Measurements from ENCODE around the gene PRDM16.

Gene PRDM16

DNA sequence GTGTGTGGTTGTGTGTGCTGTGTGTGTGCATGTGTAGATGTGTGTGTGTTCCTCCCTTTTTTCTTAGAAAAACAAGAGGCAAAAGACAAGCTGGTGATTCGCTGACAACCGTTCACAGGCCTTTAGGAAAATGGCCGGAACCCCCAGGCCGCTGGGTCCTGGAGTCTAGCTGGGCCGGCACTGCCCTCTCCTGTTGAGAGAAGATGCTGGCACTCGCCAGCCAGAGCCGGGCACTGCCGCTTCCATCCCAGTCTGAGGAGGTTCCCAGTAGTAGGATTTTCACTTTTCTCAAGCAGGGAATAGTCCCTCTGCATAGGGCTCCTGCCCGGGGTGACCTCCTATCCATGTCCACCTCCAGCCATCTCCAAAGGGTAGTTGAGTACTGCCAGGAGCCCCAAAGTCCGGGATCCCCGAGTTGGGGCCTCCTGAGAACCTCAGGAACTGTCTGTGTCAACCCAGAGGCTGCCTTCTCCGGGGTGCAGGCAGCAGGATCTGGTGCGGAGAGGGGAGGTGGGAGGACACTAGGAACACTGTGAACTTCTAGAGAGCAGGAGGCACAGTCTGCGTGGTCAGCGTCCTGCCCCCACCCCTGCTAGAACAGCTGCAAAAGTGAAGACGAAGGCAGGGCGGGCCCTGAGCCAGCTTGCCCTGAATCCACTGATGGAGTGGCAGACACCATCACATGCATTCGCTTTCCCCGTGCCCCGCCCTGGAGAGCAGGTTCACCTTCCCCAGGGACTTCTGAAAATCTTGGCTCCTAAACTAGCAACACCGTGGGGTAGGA, 341.3 kb downstream of the PRDM16 start:
- DNase-seq (ENCODE audit: low read depth, low spot score): peak; percentile 56

DNA sequence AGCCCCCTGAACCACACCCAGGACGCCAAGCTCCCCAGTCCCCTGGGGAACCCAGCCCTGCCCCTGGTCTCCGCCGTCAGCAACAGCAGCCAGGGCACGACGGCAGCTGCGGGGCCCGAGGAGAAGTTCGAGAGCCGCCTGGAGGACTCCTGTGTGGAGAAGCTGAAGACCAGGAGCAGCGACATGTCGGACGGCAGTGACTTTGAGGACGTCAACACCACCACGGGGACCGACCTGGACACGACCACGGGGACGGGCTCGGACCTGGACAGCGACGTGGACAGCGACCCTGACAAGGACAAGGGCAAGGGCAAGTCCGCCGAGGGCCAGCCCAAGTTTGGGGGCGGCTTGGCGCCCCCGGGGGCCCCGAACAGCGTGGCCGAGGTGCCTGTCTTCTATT, 342.8 kb downstream of the PRDM16 start:
- no peak for DNase-seq (ENCODE audit: low read depth, low spot score)

DNA sequence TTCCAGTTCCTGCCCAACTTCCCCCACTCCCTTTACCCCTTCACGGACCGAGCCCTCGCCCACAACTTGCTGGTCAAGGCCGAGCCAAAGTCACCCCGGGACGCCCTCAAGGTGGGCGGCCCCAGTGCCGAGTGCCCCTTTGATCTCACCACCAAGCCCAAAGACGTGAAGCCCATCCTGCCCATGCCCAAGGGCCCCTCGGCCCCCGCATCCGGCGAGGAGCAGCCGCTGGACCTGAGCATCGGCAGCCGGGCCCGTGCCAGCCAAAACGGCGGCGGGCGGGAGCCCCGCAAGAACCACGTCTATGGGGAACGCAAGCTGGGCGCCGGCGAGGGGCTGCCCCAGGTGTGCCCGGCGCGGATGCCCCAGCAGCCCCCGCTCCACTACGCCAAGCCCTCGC, 343.4 kb downstream of the PRDM16 start:
- DNase-seq (ENCODE audit: low read depth, low spot score): no peak

DNA sequence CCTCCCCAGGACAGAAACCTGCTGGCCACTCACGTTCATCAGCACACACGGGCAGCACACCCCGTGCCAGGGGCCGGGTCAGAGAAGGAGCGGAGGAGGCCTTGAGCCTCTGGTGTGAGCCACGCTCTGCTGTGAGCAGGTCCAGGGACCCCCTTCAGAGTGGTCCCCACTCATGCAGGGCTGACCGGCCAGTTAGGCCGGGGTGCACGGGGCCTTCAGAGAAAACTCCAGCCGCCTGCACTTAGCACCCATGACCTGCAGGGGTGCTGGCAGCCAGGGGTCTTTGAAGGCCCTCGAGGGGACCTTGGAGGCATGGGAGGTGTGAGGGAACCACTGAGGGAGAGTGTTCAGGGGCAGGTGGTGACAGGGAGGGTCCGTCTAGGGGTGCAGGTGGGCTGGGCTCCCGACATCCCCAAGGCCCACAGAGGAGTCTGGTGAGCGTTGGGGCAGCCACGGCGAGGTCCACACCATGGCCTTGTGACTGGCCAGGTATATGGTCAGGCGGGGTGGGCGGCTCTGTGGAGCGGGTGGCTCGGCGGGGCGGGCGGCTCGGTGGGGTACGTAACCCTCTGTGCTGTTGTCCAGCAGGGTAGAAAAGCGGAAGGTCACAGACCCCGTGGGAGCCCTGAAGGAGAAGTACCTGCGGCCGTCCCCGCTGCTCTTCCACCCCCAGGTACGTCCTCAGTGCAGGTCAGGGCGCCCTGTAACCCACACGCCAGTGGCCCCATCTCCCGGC, 345.1 kb downstream of the PRDM16 start:
- no peak for DNase-seq (ENCODE audit: low read depth, low spot score)

DNA sequence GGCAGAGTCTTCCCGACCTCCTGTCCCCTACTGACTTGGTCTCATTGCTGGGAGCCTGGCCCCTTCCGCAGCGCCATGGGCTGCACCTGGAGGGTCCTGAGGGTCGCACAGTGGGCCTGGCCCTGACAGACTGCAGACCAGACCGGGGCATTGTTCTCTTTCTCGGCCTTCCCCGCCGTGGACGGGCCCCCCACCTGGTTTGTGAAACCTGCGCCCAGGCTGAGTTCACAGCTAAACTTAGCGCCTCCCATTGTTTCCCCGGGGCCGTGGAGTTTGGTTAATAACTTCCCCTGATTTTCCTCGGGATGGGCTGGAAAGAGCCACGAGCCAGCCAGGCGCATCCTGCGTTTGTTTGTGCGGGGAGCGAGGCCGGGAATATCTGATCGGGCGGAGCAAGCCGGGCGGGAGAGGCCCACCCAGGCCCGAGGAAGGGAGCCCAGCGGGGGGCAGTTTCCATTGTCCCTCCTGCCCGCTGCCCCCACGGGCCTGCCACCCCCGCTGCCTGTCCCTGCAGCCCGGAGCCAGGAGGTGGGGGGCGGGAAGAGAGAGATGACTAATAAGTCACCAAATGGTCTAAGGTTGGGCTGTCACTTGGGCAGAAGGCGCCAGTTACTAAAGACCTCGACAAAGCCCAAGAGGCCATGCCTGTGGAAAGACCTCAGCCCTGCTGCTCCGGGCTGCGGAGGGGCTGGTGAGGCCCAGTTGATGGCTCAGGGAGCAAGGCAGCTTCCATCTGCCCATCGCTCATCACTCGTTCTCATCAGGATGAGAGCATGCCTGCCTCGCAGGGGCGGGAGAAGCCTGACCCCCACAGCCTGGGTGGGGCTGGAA, 346.5 kb downstream of the PRDM16 start:
- no peak for DNase-seq (ENCODE audit: low read depth, low spot score)

DNA sequence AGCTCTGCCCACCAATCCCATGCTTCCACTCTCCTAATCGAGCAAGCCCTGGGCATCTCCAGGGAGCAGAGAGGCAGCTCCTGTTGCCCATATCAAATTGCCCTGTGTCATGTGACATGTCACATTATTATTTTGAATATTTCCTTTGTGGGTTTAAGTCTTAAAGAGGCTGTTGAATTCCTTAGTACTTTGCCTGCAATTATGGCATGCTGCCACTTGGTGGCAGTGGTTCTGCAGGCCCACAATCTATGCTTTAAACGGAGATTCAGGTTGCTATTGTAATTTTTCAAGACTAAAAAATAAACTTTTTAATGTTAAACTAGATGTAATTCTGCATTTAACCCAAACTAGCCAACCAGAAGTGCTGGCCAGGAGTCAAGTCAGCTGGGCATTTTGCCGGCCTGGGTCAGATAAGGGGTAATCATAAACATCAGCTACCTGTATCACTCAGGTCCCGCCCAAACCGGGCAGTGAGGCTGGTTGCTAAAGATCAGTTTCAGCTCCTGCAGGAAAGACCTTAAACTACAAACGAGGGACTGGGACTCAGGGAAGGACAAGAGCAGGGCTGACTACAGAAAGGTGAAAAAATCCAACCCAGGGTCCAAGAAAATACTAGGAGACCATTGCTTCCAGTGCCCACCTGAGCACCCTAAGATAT, 348.2 kb downstream of the PRDM16 start:
- DNase-seq (ENCODE audit: low read depth, low spot score): peak; percentile 47

DNA sequence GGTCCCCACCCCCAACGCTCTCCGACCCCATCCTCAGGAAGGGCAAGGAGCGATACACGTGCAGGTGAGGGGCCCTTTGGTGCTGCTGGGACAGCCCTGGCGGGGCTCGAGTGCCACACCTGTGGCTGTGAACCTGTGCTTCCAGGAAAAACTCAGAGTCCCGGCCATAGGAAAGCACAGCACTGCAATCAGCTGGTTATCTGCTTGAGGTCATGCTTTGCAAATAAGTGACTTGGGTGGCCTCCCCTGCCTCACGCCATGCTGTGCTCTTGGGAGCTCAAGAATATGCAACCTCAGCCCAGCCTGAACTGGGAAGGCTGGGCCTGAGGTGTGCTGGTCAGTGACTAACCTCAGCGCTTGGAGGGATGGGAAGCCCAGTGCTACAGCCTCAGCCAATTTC, 348.9 kb downstream of the PRDM16 start:
- no peak for DNase-seq (ENCODE audit: low read depth, low spot score)

DNA sequence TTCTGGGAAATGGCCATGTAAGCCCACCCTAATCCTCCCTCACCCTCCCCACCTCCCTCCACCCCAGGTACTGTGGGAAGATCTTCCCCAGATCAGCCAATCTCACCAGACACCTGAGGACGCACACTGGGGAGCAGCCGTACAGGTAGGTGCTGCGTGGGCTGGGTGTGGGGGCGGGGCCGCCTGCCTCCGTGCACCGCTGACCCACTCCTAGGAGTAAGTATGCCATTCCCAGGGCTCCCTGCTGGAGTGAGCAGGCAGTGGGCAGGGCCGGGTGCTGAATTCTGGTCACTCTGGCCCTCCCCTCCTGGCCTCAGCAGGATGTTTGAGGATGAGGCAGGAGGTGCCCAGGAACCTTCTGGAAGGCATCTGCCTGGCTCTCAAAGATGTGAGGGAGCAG, 349.6 kb downstream of the PRDM16 start:
- DNase-seq (ENCODE audit: low read depth, low spot score): no peak

DNA sequence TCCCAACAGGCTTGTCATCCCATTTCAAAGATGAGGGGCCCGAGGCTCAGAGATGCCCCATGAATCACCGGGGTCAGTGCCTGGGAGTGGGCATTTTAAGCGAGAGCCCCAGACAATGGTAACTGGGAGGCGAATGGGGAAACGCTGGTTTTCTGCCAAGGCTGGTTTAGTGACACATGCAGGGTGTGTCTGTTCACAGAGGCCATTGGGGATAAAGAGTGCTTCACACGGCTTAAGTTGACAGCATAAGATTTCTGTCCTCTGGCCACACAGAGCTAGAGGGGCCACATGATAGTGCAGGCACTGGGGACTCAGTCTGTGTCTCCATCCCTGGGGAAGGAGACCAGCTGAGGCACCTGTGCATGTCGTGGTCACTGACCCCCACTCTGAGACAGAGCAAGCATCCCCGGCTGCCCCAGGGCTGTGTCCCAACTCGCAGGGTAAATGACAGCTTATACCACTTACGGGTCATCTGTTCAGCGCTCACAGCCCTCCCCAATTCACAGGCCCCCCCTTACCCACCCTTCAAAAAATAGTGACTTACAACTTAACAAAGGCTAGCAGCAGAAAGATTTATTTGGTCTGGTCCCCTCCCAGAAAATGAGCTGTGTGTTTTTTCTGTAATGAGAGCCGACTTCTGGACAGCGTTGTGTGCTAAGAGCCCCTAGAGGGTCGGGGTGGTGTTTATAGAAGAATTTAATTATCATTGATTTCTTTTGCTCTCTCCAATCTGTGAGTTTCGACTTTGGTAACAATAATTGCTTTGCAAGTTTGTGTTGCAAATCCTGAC, 350.6 kb downstream of the PRDM16 start:
- no peak for DNase-seq (ENCODE audit: low read depth, low spot score)

DNA sequence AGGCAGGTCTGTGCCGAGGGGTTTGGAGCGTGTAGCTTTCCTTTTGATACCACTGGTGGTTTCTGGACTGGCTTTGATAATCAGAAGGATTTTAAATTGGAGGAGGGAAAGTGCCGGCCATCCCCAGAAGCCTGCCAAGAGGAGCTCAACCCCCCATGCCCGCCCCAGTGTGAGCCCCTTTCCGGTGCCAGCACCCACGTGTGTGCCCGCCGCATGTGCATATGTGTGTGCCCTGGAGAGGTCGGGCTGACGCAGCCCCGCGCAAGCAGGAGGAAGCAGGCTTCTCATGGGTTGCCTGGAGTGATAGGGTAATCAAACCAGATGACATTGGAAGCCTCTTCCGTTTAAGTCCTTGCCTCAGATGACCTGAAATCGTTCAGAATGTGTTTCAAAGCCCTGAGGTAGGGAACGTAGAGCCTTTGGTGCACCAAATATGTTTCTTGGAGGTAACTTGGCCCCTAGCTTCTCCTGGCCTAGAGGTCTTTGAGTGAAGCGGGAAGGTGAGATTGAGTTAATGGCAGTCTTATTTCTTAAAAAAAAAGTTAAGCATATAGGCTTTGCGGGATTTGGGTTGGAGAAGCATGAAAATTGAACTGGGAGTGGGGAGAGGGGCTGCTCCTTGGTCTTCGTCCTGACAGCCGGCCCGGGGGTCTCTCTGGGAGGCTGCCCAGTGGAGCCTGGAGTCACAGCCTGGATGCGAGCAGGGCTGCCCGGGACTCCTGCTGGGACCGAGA, 351.4 kb downstream of the PRDM16 start:
- DNase-seq (ENCODE audit: low read depth, low spot score): no peak

DNA sequence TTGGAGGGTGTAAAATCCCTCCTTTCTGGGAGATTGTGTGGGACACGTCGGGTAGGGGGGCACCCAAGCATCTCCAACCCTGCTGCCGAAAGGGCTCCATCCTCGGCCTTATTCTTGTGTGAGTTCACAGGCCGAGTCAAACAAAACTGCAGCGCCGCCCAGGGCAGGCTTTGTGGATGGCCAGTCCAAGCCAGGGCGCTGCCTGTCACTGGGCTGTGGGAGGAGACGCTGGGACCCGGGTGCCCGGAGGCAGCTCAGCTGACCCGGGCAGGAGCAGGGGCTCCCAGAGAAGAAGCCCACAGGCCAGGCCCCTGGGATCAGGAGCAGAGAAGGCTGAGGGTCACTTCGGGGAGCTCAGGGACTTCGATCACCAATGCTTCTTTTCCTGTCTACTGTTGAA, 353.6 kb downstream of the PRDM16 start:
- DNase-seq (ENCODE audit: low read depth, low spot score): no peak

DNA sequence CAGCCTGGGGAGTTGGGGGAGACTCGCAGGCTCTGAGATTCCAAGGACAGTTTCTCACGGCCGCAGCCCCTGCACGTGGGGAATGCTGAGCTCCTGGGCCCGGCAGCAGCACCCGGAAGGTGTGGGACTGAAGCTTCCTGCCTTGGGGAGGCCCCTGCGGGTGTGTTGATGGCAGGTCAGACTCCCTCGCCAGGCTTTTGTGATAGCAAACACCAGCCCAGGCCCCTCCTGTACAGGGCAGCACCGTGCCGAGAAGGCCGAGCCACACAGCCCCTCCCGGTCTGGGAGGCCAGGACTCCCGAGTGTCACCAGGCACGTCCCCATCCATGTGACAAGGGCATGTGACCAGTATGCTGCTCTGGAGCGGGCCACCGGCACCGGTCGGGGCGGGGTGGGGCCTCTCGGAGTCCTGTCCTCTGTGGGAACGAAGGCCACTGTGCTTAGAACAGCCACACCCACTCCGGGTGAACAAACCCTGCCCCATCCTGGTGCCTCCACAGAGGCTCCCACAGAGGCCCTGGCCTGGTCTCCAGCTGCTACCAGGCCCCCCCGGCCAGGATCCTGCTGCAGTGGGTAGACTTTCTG, 354.3 kb downstream of the PRDM16 start:
- no peak for DNase-seq (ENCODE audit: low read depth, low spot score)

DNA sequence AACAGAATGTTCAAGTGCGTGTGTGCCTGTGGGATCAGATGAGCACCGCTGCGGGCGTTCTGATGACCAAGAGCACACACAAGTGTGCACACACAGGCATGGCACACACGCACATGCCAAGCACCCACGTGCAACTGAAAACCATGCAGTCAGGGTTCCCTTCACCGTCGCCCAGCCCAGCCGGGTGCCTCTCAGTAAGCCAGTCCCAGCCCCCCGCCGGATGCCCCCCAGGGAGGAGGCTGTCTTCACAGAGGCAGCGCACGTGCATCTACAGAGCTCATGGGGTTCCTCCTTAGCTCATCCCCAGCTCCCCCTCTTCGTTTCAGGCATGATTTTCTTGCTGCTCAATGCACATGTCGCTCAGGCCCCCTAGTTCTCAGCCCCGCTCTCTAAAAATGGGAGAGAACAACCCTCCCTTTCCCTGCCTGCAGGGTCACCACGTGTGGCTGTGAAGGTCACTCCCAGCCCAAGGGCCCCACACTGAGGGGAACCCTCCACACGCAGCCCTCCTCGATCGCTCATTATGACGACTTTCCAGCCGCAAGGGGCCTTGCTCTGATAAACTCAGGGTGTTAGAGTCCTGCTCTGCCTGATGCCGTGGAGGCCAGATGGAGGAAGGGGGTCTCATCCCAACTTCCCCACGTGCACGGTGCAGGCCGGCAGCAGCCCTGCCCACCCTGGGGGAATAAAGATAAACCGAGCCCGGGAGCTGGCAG, 355.1 kb downstream of the PRDM16 start:
- DNase-seq (ENCODE audit: low read depth, low spot score): no peak

DNA sequence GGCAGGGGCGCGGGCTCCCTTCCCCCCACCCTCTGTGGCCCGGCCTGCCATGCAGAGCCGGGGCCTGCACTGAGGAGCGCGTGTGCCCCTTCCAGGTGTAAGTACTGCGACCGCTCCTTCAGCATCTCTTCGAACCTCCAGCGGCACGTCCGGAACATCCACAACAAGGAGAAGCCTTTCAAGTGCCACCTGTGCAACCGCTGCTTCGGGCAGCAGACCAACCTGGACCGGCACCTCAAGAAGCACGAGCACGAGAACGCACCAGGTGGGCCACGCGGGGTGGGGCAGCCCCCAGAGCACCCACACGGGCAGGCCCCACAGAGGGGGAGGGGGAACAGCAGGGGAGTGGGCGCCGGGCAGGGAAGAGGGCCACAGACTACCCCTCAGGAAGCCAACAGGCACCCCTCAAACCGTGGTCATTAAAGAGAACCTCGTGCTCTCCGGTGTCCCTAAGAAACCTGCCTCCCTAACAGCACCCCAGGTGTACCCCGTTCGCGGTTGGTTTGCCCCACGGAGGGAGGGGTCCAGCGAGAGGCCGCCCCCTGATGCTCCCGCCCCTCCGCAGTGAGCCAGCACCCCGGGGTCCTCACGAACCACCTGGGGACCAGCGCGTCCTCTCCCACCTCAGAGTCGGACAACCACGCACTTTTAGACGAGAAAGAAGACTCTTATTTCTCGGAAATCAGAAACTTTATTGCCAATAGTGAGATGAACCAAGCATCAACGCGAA, 356.6 kb downstream of the PRDM16 start:
- DNase-seq (ENCODE audit: low read depth, low spot score): no peak

DNA sequence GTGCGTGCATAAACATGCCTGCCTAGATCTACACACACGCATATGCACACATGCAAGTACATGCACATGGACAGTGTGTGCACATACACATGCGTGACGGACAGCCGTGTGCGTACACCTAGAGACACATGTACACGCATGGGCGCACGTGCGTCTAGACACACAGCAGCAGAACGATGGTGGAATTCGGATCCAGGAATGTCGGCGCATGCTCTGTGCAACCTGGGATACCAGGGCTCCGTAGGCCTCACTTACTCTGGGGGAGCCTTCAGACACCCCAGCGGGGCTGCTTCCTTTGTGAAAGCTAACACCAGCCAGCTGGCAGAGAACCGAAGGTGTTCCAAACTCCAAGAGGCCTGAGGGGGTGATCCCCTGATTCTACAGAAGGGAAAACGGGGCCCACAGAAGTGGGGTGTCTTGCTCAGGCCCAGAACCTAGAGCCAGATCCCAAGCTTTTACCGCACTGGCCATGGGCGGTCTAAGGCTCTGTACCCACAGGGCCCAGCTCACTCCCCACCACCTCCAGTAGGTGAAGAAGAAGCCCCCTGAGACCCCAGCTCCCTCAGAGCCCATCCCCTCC, 358.0 kb downstream of the PRDM16 start:
- DNase-seq (ENCODE audit: low read depth, low spot score): no peak

DNA sequence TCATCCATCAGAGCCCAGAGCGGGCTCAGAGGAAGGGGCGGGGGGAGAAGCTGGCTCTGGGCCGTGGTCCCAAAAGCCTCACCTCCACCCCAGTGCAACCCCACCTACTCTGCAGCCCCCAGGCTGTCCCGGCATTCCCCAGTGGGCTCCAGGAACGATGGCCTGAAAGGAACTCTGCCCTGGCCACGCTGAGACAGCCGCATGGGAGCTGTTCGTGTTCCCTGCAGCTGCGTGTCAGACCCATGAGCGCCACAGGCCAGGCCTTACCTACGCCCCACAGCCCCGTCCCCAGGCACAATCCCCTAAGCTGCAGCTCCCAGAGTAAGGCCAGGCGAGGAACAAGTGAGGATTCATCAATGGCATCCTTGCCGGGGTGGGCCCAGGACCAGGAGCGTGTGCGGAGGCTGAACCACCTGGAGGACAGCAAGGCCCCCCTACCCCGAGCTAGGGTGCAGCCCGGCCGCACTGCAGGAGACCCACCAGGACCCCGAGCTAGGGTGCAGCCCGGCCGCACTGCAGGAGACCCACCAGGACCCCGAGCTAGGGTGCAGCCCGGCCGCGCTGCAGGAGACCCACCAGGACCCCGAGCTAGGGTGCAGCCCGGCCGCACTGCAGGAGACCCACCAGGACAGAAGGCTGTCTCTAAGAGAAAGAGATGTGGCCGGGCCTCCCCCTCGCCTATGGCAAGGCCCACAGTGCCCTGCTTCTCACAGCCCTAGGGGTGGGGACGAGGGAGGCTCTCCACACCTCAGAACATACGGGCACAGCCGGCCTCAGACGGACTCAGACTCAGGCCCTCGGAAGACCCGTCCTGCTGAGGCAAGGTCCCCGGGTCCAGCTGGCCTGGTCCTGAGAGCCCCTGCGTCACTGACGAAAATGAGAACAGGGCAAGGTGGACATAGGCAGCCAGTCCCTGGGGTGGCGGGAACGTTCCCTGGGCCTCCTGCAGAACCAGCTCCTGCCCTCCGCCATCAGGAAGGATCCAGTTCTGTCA, 359.0 kb downstream of the PRDM16 start:
- no peak for DNase-seq (ENCODE audit: low read depth, low spot score)

DNA sequence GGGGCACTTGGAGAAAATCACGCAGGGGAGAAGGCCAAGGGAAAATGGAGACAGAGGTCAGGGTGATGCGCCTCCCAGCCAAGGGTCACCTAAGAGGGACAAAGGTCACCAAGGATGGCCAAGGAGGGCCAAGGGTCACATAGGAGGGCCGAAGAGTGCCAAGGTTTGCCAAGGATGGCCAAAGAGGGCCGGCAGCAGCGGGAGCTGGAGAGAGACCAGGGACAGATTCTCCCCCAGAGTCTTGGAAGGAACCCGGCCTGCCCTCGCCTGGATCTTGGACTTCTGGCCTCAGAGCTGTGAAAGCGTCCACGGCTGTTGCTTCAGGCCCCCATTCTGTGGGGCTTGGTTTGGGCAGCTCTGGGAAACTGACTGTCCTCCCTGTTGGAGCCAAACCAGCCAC, 359.9 kb downstream of the PRDM16 start:
- DNase-seq (ENCODE audit: low read depth, low spot score): no peak

Data from ELF-1 (cell line).